GM12873 (cell line): Measurements from ENCODE around the gene HOXD9.
A peak's percentile ranks its signal among the peaks of the same experiment; 100 is the strongest.

ENCODE experiments used
- TF ChIP-seq, protein P1 (sequence below): IDR thresholded peaks from 2 replicates; pipeline ENCODE4 v1.5.1; 2012; ENCODE audit warnings: low read depth, mild to moderate bottlenecking, moderate library complexity, low read length, control low read depth; ENCODE audit not compliant: insufficient read depth; ENCODE audit errors: missing control alignments

Gene HOXD9

DNA sequence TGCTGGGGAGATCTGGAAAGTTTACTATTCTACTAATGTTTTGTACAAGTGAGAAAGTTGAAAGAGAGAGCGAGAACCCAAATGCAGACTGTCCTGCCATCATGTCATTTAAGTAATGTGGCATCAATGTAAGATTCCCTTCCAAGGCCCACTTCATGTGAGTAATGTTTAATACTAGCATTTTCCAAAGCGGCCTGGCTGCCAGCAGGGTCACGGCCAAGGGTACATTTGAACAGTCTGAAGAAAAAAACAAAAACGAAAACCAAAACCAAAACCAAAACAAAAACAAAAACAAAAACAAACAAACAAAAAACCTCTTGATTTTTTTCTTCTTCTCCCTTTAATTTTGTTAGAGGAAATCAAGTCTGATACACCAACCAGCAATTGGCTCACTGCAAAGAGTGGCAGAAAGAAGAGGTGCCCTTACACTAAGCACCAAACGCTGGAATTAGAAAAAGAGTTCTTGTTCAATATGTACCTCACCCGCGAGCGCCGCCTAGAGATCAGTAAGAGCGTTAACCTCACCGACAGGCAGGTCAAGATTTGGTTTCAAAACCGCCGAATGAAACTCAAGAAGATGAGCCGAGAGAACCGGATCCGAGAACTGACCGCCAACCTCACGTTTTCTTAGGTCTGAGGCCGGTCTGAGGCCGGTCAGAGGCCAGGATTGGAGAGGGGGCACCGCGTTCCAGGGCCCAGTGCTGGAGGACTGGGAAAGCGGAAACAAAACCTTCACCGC is 3.7 kb upstream of the HOXD9 start:
- TF ChIP-seq, protein P1, sequence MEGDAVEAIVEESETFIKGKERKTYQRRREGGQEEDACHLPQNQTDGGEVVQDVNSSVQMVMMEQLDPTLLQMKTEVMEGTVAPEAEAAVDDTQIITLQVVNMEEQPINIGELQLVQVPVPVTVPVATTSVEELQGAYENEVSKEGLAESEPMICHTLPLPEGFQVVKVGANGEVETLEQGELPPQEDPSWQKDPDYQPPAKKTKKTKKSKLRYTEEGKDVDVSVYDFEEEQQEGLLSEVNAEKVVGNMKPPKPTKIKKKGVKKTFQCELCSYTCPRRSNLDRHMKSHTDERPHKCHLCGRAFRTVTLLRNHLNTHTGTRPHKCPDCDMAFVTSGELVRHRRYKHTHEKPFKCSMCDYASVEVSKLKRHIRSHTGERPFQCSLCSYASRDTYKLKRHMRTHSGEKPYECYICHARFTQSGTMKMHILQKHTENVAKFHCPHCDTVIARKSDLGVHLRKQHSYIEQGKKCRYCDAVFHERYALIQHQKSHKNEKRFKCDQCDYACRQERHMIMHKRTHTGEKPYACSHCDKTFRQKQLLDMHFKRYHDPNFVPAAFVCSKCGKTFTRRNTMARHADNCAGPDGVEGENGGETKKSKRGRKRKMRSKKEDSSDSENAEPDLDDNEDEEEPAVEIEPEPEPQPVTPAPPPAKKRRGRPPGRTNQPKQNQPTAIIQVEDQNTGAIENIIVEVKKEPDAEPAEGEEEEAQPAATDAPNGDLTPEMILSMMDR, result peak; percentile 53

DNA sequence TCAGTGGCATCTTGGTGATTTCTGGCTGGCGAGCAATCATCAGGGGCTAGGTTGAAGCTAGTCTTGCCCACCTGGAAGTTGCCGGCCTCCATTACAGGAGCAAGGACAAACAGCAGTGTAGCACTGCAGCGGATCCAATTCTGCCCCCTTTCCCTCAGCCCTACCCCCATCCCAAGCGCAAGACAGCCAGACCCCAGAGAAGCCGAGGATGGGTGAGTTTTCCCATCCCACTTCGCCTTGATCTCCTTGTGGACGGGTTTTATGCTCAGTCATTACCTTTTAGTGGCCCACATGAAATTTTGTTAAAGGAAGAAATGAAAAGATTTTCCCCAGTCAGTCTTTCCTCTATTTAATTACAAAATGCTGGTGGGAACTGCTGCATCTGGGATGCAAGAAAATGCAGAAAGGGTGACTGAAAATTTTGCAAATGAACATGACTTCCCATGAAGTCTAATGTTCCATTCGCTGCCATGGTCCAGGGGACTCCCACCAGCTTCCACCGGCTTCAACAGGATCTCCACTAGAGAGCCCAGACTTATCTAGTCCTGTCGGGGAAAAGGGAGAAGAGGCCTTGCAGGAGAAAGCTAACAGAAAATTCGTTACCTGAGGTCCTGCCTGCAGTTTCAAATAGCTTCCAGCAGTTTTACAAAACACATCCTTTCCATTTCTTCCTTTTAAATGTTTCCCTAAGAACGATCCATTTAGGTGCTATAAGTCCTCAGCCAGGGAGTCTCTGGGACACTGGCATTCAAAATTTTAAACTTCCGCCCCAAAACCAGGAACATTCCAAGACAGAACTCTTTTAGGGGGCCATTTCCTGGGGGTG is 1.9 kb upstream of the HOXD9 start:
- TF ChIP-seq, protein P1, result no peak

DNA sequence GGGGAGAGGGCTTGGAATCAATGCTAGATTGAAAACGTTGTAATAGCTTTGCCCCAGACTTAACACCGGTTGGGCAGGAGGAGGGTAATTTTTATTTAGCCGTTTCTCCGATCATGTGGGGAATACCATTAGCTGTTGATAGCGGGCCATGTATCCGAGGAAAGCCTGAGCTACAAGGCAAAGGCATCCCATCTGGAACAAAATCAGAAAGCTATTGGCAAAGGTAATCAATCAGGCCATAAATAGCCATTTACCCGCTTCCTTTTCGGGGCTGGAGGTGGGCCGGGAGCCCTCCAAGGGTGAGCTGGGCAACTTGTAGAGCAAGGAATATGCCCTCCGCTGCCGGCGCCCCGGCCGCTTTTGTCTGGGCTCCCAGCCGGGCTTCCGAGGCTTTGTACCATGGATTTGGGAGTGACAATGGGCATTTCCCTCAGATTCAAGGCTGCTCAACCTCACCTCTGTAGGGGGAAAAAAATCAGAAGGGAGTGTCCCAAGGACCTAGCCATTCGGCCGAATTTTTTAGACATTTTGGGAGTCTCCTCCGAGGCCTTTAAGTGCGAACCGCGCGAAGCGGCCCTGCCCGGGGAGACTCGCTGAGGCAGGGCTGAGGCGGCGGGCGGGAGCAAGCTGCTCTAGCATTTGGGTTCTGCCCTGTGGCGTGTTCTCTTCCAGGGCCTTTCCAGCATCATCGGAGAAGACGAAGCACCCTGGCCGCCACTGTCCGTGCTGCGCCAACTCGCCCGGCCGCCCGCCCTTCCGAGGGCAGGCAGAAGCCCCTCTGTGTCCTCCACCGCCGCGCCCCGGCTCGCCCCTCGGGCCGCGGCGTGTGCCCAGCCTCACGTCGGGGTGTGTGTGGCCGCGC is 1.1 kb upstream of the HOXD9 start:
- TF ChIP-seq, protein P1, result no peak

DNA sequence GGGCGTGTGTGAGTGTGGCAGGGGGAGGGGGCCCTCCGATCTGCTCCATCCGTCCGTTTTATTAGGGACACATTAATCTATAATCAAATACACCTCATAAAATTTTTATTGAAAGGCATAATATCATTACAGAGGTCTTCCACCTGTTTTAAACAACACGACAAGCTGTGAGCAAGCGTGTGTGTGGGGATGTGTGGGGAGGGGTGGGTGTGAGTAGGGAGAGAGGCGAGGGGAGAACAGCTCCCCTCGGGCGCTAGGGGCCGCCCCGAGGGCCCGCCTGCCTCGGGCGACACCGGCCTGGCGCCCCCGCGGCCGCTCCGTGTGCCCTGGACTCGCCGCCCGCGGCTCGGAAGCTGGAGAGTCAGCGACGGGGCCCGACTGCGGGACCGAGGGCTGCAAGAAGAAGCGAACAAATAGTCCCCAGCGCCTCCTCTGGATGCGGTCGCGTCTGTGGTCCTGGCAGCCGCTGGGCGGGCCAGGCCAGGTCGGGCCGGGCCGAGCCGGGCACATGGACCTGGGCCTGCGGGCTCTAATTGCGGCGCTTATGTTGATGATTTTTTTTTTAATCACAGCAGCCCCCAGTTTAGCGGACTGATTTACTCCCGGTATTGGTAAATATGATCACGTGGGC is 352 bp upstream of the HOXD9 start:
- TF ChIP-seq, protein P1, result no peak

DNA sequence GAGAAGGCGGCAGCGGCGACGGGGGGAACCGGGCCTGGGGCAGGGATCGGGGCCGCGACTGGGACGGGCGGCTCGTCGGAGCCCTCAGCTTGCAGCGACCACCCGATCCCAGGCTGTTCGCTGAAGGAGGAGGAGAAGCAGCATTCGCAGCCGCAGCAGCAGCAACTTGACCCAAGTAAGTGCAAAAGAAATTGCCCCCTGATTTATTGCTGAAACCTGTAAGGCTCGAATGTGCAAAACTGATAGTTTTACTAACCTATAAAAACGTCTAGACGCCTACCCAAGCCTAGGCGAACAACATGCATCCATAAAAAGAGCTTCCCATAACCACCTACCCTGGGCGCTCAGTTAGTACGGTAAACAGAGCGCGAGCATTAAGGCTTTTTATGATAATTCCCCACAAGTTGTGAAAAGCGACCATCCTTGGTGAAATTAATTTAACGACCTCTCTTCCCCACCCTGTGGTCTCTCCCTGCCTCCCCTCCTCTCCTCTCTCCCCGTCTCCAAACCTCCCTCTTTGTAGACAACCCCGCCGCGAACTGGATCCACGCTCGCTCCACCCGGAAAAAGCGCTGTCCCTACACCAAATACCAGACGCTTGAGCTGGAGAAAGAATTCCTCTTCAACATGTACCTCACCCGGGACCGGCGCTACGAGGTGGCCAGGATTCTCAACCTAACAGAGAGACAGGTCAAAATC is 1.0 kb downstream of the HOXD9 start:
- TF ChIP-seq, protein P1, result no peak

DNA sequence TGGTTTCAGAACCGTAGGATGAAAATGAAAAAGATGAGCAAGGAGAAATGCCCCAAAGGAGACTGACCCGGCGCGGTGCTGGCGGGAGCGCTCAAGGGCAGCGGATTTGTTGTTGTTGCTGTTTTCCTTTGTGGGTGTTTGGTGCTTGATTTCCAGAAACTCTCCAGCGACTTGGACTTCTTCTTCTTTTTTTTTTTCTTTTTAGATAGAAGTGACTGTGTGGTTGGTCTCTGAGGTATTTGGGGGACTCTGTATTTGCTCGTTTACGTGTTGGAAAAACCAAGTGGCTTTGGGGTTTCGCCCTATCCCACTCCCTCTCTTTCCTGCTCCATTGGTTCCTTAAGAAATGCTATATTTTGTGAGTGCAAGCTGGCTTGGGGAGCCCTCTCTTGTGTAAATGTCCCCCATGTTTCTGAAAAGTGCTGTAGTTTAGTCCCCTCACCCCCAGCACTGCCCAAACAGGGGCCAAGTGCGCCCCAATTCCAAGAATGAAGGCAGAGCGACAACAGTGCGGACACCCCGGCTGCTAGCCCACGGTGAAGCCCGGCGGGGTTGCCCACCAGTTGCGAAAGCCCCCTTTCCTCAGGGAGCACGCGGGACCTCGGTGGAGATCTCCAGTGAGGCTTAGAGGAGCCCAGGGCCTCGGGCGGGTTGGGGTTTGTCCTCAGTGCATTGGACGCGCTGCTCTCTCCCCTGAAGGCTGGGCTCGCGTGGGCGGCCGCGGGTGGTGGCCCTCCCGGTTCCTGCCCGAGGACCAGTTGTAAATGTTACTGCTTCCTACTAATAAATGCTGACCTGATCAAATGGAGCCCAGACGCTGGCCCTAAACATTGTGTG is 1.8 kb downstream of the HOXD9 start:
- TF ChIP-seq, protein P1, result no peak
